Measurements from ENCODE around the gene CAPN5. TPM values are rescaled to one million over a fixed set of nuclear protein-coding genes. Genes with fewer than 3 reads are reported as not detected.
A peak's percentile ranks its signal among the peaks of the same experiment; 100 is the strongest.

CAPN5 gene
- total RNA-seq, 4 donors from 2014 or later = 4.0 to 11.3 (median 6.0) TPM

- DNase-seq (ENCODE audit: extremely low spot score) = no peak
- 83% methylated on average over 4 of the region's 4 CpGs for WGBS
- H3K27ac ChIP-seq (replicated peaks in 1 of 4) = no peak overlapping the region
- H3K36me3 ChIP-seq = peaks cover 0 to 37% (median 6%) of the 10 kb centered on the region in 4 donors
- peaks cover 5 to 26% (median 25%) of the 10 kb centered on the region in 4 donors for H3K4me1 ChIP-seq
- TF ChIP-seq POLR2AphosphoS5 (IDR thresholded peaks at IDR 0.05) (no peak), POLR2A (IDR thresholded peaks at IDR 0.05; ENCODE audit: low read depth) (no peak), EP300 (IDR thresholded peaks at IDR 0.05) (no peak), CTCF (IDR thresholded peaks at IDR 0.05) (no peak)
- H3K9me3 ChIP-seq = no peaks in the 10 kb centered on the region
- H3K4me3 ChIP-seq = no peak overlapping the region
- peaks cover 0 to 21% (median 0%) of the 10 kb centered on the region in 4 donors for H3K27me3 ChIP-seq
- intact Hi-C loops (cut with DNase I) = loop anchor here (5.0 kb wide), 1 partner anchor 422 kb away; no protein-coding TSS in a partner anchor
Observed at GRCh38 chr11:77125695-77126094, 58.9 kb downstream of the CAPN5 start.

DNA sequence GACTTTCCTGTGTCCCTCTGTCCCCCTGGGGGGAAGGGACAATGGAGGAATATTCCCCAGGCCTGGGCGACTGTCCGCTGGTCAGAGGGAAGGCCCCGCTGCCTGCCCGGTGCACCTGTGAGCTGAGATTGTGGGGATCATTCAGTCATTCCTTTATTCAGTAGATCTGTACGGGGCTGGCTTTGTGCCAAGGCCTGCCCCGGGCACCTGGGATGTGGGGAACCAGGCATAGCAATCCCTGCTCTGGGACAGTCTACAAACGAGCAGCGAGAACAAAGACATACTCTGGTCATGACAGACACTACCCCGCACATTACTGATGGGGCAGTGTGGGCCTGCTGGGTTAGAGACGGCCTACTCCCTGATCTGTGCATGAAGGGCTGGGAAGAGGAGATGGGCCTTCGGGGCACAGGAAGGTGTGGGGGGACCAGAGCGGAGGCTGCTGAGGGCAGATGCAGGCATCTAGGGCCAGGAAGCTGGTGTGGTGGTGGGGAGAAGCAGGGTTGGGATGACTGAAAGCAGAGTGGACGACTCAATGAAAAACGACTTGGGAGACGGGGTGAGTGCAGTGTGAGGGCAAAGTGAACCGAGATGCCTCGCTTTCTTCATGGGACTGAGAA lies 59.5 kb downstream of the CAPN5 start:
- intact Hi-C loops (cut with DNase I) = loop anchor here (5.0 kb wide), 1 partner anchor 421 kb away; no protein-coding TSS in a partner anchor
- no peak for DNase-seq (ENCODE audit: extremely low spot score)

DNA sequence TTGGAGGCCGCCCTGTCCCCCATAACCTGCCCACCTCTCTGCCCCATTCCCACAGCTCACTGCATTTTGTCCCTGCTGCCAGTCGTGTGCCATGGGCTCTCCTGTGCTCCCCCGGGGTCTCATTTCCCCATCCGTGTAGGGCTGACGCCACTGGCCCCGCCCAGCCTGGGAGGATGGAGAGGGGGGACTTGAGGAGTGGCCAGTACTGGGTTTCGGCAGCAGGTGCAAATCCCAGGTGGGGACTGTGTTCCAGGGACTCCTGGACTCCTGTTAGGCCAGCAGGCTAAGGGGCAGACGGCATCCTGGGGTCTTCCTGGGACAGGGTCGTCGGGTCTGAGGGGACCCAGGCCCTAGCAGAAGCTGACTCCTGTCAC lies 60.1 kb downstream of the CAPN5 start:
- DNase-seq (ENCODE audit: extremely low spot score) = no peak
- no peaks in the 10 kb centered on the region for H3K9me3 ChIP-seq
- 22% methylated on average over 7 of the region's 10 CpGs for WGBS
- TF ChIP-seq POLR2AphosphoS5 (IDR thresholded peaks at IDR 0.05) = no peak
- TF ChIP-seq POLR2A (IDR thresholded peaks at IDR 0.05; ENCODE audit: low read depth) = no peak
- no peak for TF ChIP-seq EP300 (IDR thresholded peaks at IDR 0.05)
- no peak for TF ChIP-seq CTCF (IDR thresholded peaks at IDR 0.05)
- intact Hi-C loops (cut with DNase I) = loop anchor here (5.0 kb wide), 1 partner anchor 420 kb away; no protein-coding TSS in a partner anchor
- peak overlapping the region; percentile 45 to 58 (median 52) for H3K4me3 ChIP-seq
- H3K27ac ChIP-seq (replicated peaks in 1 of 4) = no peak overlapping the region
- peaks cover 14 to 38% (median 35%) of the 10 kb centered on the region in 4 donors for H3K4me1 ChIP-seq
- peaks cover 0 to 25% (median 1%) of the 10 kb centered on the region in 4 donors for H3K36me3 ChIP-seq
- peaks cover 0 to 21% (median 0%) of the 10 kb centered on the region in 4 donors for H3K27me3 ChIP-seq

More for the DNA sequence above, 59.5 kb downstream of the CAPN5 start:
- H3K4me3 ChIP-seq = no peak overlapping the region
- no peaks in the 10 kb centered on the region for H3K9me3 ChIP-seq
- 86% methylated on average over 12 of the region's 17 CpGs for WGBS
- peaks cover 0 to 31% (median 4%) of the 10 kb centered on the region in 4 donors for H3K36me3 ChIP-seq
- H3K4me1 ChIP-seq = peaks cover 11 to 32% (median 31%) of the 10 kb centered on the region in 4 donors
- H3K27ac ChIP-seq (replicated peaks in 1 of 4) = no peak overlapping the region
- H3K27me3 ChIP-seq = peaks cover 0 to 21% (median 0%) of the 10 kb centered on the region in 4 donors
- TF ChIP-seq POLR2A (IDR thresholded peaks at IDR 0.05; ENCODE audit: low read depth) (no peak), CTCF (IDR thresholded peaks at IDR 0.05) (no peak), EP300 (IDR thresholded peaks at IDR 0.05) (no peak), POLR2AphosphoS5 (IDR thresholded peaks at IDR 0.05) (no peak)

DNA sequence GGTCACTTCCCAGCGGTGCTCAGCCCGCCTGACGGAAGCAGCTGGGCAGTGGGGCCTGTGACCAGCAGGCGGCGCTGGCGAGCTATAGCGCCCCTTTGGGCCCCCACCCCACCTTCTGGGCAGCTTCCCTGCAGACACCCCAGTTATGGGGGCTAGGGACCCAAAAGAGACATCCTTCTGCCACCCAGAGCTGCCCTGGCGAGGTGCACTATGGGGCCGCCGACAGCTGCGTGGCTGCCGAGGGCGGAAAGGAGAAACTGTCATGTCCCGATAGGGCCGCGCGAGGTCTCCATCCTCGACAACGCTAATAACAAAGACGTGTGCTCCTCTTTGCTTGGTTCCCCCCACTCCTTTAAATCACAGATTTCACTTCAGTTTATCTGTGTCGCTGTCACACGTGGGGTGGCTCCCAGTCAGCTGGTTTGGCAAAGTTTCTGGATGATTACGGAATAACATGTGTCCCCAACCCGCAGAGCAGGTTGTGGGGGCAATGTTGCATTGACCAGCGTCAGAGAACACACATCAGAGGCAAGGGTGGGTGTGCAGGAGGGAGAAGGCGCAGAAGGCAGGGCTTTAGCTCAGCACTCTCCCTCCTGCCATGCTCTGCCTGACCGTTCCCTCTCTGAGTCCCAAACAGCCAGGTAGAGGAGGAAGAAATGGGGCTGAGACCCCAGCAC lies 60.6 kb downstream of the CAPN5 start:
- Histone ChIP-seq H3K27ac (replicated peaks in 1 of 4) (no peak overlapping the region), H3K4me1 (peaks cover 14 to 38% (median 36%) of the 10 kb centered on the region in 4 donors), H3K27me3 (peaks cover 0 to 21% (median 0%) of the 10 kb centered on the region in 4 donors), H3K36me3 (peaks cover 0 to 20% (median 0%) of the 10 kb centered on the region in 4 donors), H3K9me3 (no peaks in the 10 kb centered on the region), H3K4me3 (peak overlapping the region; percentile 45 to 58 (median 52))
- TF ChIP-seq CTCF (IDR thresholded peaks at IDR 0.05) (peak; percentile 92 to 95 (median 94)), POLR2A (IDR thresholded peaks at IDR 0.05; ENCODE audit: low read depth) (no peak)
- intact Hi-C loops (cut with DNase I) = loop anchor here (5.0 kb wide), 1 partner anchor 420 kb away; no protein-coding TSS in a partner anchor
- 3% methylated on average over 20 of the region's 27 CpGs for WGBS
- DNase-seq (ENCODE audit: extremely low spot score) = no peak
